K562 treated with DMSO at 1 percent for 24 hours (cell line): ENCODE results near the gene ECM1. TPM values are rescaled to one million over a fixed set of nuclear protein-coding genes. Genes with fewer than 3 reads are reported as not detected.

ENCODE experiments used
- total RNA-seq: library from RNA; unstranded; fragments of 300-600 nt; gene quantifications from 2 replicates; pipeline ENCODE4 v1.2.3, GENCODE V29; 2022; ENCODE audit warnings: low read depth; ENCODE audit not compliant: insufficient read depth

ECM1 gene
- total RNA-seq: 28.7 and 31.0 TPM in 2 replicates

GRCh38 chr1:150507912-150508864, at the start of gene ECM1:
ECM1 (plus strand) TSS chr1:150508109; CDS start chr1:150508210, 101 bp downstream.

GRCh38 chr1:150486966-150487762, 20.7 kb upstream of the ECM1 start, which contains the start of gene TARS2:
TARS2 (plus strand) TSS chr1:150487419; CDS start chr1:150487451, 32 bp downstream.

GRCh38 chr1:150515328-150516049, 7.6 kb downstream of the ECM1 start, which contains the start of gene FALEC:
FALEC (plus strand) TSS chr1:150515752.

GRCh38 chr1:150548632-150549495, 41.0 kb downstream of the ECM1 start, which contains the start of gene ADAMTSL4:
ADAMTSL4 (plus strand) TSS chr1:150549408; CDS start chr1:150552289, 2,881 bp downstream.

Other genes with a start within 250 kb of the ECM1 start
- 108 and 110 TPM in 2 replicates for gene APH1A, start 239.1 kb upstream of the ECM1 start, total RNA-seq
- gene C1orf54, start 235.3 kb upstream of the ECM1 start, total RNA-seq: 4.5 TPM in 1 of 2 replicates, not detected in the other
- not detected in 2 replicates for gene CIART, start 225.6 kb upstream of the ECM1 start, total RNA-seq
- gene MRPS21, start 214.2 kb upstream of the ECM1 start, total RNA-seq: 46.6 and 54.9 TPM in 2 replicates
- 24.4 and 25.2 TPM in 2 replicates for gene PRPF3, start 186.6 kb upstream of the ECM1 start, total RNA-seq
- 11.7 and 13.8 TPM in 2 replicates for gene RPRD2, start 144.0 kb upstream of the ECM1 start, total RNA-seq
- 50.9 and 53.0 TPM in 2 replicates for gene TARS2, start 20.7 kb upstream of the ECM1 start, total RNA-seq
- gene FALEC, start 7.6 kb downstream of the ECM1 start, total RNA-seq: not detected in 2 replicates
- 102 and 104 TPM in 2 replicates for gene ADAMTSL4, start 41.3 kb downstream of the ECM1 start, total RNA-seq
- gene MCL1, start 71.5 kb downstream of the ECM1 start, total RNA-seq: 94.0 and 96.6 TPM in 2 replicates
- gene ENSA, start 121.5 kb downstream of the ECM1 start, total RNA-seq: 151 and 155 TPM in 2 replicates
- 17.0 and 19.0 TPM in 2 replicates for gene GOLPH3L, start 189.0 kb downstream of the ECM1 start, total RNA-seq
- gene HORMAD1, start 212.8 kb downstream of the ECM1 start, total RNA-seq: not detected in 2 replicates